ENCODE measurements around the gene LCE1A.

The LCE1A gene

GRCh38 chr1:152811050-152811449 is 16.2 kb upstream of the LCE1A start:
- Histone ChIP-seq H2BK15ac (ENCODE audit: low read length) (no peak overlapping the region), H3K14ac (ENCODE audit: low read length) (no peak overlapping the region), H3K4me2 (ENCODE audit: insufficient read depth, low read length, poor library complexity, severe bottlenecking) (no peak overlapping the region), H2BK12ac (ENCODE audit: low read length) (no peak overlapping the region), H3K36me3 (replicated peaks in 1 of 2; ENCODE audit: control insufficient read depth in 2 of 2, insufficient read depth in 2 of 2, low read length in 2 of 2) (no peaks in the 10 kb centered on the region), H3K18ac (ENCODE audit: low read length) (no peak overlapping the region), H2BK120ac (ENCODE audit: low read depth, low read length) (no peak overlapping the region), H2AFZ (ENCODE audit: low read length) (no peak overlapping the region), H3K4me1 (ENCODE audit: control insufficient read depth in 2 of 2, insufficient read depth in 1 of 2, low read depth in 1 of 2, low read length in 2 of 2) (no peaks in the 10 kb centered on the region), H4K8ac (ENCODE audit: low read depth, low read length) (no peak overlapping the region), H3K23ac (ENCODE audit: low read depth, low read length, poor library complexity) (no peak overlapping the region), H3K4me3 (ENCODE audit: low read length in 2 of 2) (no peak overlapping the region), H2BK5ac (ENCODE audit: low read length) (no peak overlapping the region), H3K27ac (replicated peaks; ENCODE audit: low read length) (no peak overlapping the region), H3K9me3 (replicated peaks in 1 of 2; ENCODE audit: control insufficient read depth in 2 of 2, insufficient read depth in 1 of 2, low read depth in 1 of 2, low read length in 2 of 2) (peaks cover 0 to 8% of the 10 kb centered on the region in 2 donors), H4K91ac (ENCODE audit: low read depth, low read length, poor library complexity) (no peak overlapping the region), H2AK5ac (ENCODE audit: low read depth, low read length) (no peak overlapping the region), H3K4ac (ENCODE audit: low read length) (no peak overlapping the region), H3K79me1 (ENCODE audit: low read depth, low read length) (no peaks in the 10 kb centered on the region), H3K9ac (ENCODE audit: low read depth, low read length, poor library complexity) (no peak overlapping the region), H3K27me3 (ENCODE audit: control insufficient read depth in 3 of 3, insufficient read depth in 3 of 3, low read depth in 1 of 3, low read length in 3 of 3) (peaks cover 0 to 2% (median 0%) of the 10 kb centered on the region in 3 experiments)
- no peak for DNase-seq (ENCODE audit: low spot score)
- WGBS, 2 donors (ENCODE audit: extremely low coverage in 2 of 2, insufficient read length in 2 of 2, insufficient replicate concordance in 1 of 2): no CpG with 5 or more reads among the region's 2 CpGs

GRCh38 chr1:152811671-152812070 is 15.6 kb upstream of the LCE1A start, which contains the start of gene LCE1B:
Gene LCE1B (plus strand): TSS chr1:152811971. CDS start chr1:152812447, 476 bp downstream.
- H2BK5ac ChIP-seq (ENCODE audit: low read length): no peak within 1 kb of the TSS
- no peak within 1 kb of the TSS for H2BK120ac ChIP-seq (ENCODE audit: low read depth, low read length)
- no peak within 1 kb of the TSS for H3K4me3 ChIP-seq (ENCODE audit: low read length in 2 of 2)
- H3K9ac ChIP-seq (ENCODE audit: low read depth, low read length, poor library complexity): no peak within 1 kb of the TSS
- H3K79me1 ChIP-seq (ENCODE audit: low read depth, low read length): no peaks in the 10 kb centered on the region
- no peak within 1 kb of the TSS for H2BK12ac ChIP-seq (ENCODE audit: low read length)
- peaks cover 0 to 4% of the 10 kb centered on the region in 2 donors for H3K9me3 ChIP-seq (replicated peaks in 1 of 2; ENCODE audit: control insufficient read depth in 2 of 2, insufficient read depth in 1 of 2, low read depth in 1 of 2, low read length in 2 of 2)
- no peak within 1 kb of the TSS for H3K23ac ChIP-seq (ENCODE audit: low read depth, low read length, poor library complexity)
- no peaks in the 10 kb centered on the region for H3K36me3 ChIP-seq (replicated peaks in 1 of 2; ENCODE audit: control insufficient read depth in 2 of 2, insufficient read depth in 2 of 2, low read length in 2 of 2)
- H2BK15ac ChIP-seq (ENCODE audit: low read length): no peak within 1 kb of the TSS
- DNase-seq (ENCODE audit: low spot score): no peak
- no peaks in the 10 kb centered on the region for H3K4me1 ChIP-seq (ENCODE audit: control insufficient read depth in 2 of 2, insufficient read depth in 1 of 2, low read depth in 1 of 2, low read length in 2 of 2)
- H2AK5ac ChIP-seq (ENCODE audit: low read depth, low read length): no peak within 1 kb of the TSS
- no peak within 1 kb of the TSS for H3K4me2 ChIP-seq (ENCODE audit: insufficient read depth, low read length, poor library complexity, severe bottlenecking)
- no peak within 1 kb of the TSS for H2AFZ ChIP-seq (ENCODE audit: low read length)
- no peak within 1 kb of the TSS for H4K91ac ChIP-seq (ENCODE audit: low read depth, low read length, poor library complexity)
- H4K8ac ChIP-seq (ENCODE audit: low read depth, low read length): no peak within 1 kb of the TSS
- H3K4ac ChIP-seq (ENCODE audit: low read length): no peak within 1 kb of the TSS
- no peaks in the 10 kb centered on the region for H3K27me3 ChIP-seq (ENCODE audit: control insufficient read depth in 3 of 3, insufficient read depth in 3 of 3, low read depth in 1 of 3, low read length in 3 of 3)
- H3K14ac ChIP-seq (ENCODE audit: low read length): no peak within 1 kb of the TSS
- no CpG with 5 or more reads among the region's 2 CpGs for WGBS, 2 donors (ENCODE audit: extremely low coverage in 2 of 2, insufficient read length in 2 of 2, insufficient replicate concordance in 1 of 2)
- no peak within 1 kb of the TSS for H3K18ac ChIP-seq (ENCODE audit: low read length)
- no peak within 1 kb of the TSS for H3K27ac ChIP-seq (replicated peaks; ENCODE audit: low read length)

- H3K9ac ChIP-seq (ENCODE audit: low read depth, low read length, poor library complexity): no peak overlapping the region
- no peak overlapping the region for H2BK120ac ChIP-seq (ENCODE audit: low read depth, low read length)
- H3K27ac ChIP-seq (replicated peaks; ENCODE audit: low read length): no peak overlapping the region
- no peak overlapping the region for H3K14ac ChIP-seq (ENCODE audit: low read length)
- DNase-seq (ENCODE audit: low spot score): no peak
- peaks cover 0 to 12% of the 10 kb centered on the region in 2 donors for H3K9me3 ChIP-seq (replicated peaks in 1 of 2; ENCODE audit: control insufficient read depth in 2 of 2, insufficient read depth in 1 of 2, low read depth in 1 of 2, low read length in 2 of 2)
- no peak overlapping the region for H2BK5ac ChIP-seq (ENCODE audit: low read length)
- no peak overlapping the region for H3K18ac ChIP-seq (ENCODE audit: low read length)
- WGBS, 2 donors (ENCODE audit: extremely low coverage in 2 of 2, insufficient read length in 2 of 2, insufficient replicate concordance in 1 of 2): no CpG with 5 or more reads among the region's 6 CpGs
- H2BK15ac ChIP-seq (ENCODE audit: low read length): no peak overlapping the region
- H3K4me2 ChIP-seq (ENCODE audit: insufficient read depth, low read length, poor library complexity, severe bottlenecking): no peak overlapping the region
- no peak overlapping the region for H2AFZ ChIP-seq (ENCODE audit: low read length)
- no peaks in the 10 kb centered on the region for H3K4me1 ChIP-seq (ENCODE audit: control insufficient read depth in 2 of 2, insufficient read depth in 1 of 2, low read depth in 1 of 2, low read length in 2 of 2)
- H3K79me1 ChIP-seq (ENCODE audit: low read depth, low read length): no peaks in the 10 kb centered on the region
- no peak overlapping the region for H4K8ac ChIP-seq (ENCODE audit: low read depth, low read length)
- H3K27me3 ChIP-seq (ENCODE audit: control insufficient read depth in 3 of 3, insufficient read depth in 3 of 3, low read depth in 1 of 3, low read length in 3 of 3): no peaks in the 10 kb centered on the region
- no peak overlapping the region for H3K4ac ChIP-seq (ENCODE audit: low read length)
- no peak overlapping the region for H3K4me3 ChIP-seq (ENCODE audit: low read length in 2 of 2)
- H3K36me3 ChIP-seq (replicated peaks in 1 of 2; ENCODE audit: control insufficient read depth in 2 of 2, insufficient read depth in 2 of 2, low read length in 2 of 2): no peaks in the 10 kb centered on the region
- H2BK12ac ChIP-seq (ENCODE audit: low read length): no peak overlapping the region
- no peak overlapping the region for H2AK5ac ChIP-seq (ENCODE audit: low read depth, low read length)
- H3K23ac ChIP-seq (ENCODE audit: low read depth, low read length, poor library complexity): no peak overlapping the region
- H4K91ac ChIP-seq (ENCODE audit: low read depth, low read length, poor library complexity): no peak overlapping the region
These were observed 10.0 kb upstream of the LCE1A start for GRCh38 chr1:152817309-152817708.

- H3K9me3 ChIP-seq (replicated peaks in 1 of 2; ENCODE audit: control insufficient read depth in 2 of 2, insufficient read depth in 1 of 2, low read depth in 1 of 2, low read length in 2 of 2): peaks cover 0 to 12% of the 10 kb centered on the region in 2 donors
- H2AK5ac ChIP-seq (ENCODE audit: low read depth, low read length): no peak overlapping the region
- no peak overlapping the region for H4K91ac ChIP-seq (ENCODE audit: low read depth, low read length, poor library complexity)
- no peak for DNase-seq (ENCODE audit: low spot score)
- H3K9ac ChIP-seq (ENCODE audit: low read depth, low read length, poor library complexity): no peak overlapping the region
- H3K18ac ChIP-seq (ENCODE audit: low read length): no peak overlapping the region
- H2BK5ac ChIP-seq (ENCODE audit: low read length): no peak overlapping the region
- H3K4me2 ChIP-seq (ENCODE audit: insufficient read depth, low read length, poor library complexity, severe bottlenecking): no peak overlapping the region
- H3K27ac ChIP-seq (replicated peaks; ENCODE audit: low read length): no peak overlapping the region
- no peaks in the 10 kb centered on the region for H3K79me1 ChIP-seq (ENCODE audit: low read depth, low read length)
- no peak overlapping the region for H3K4me3 ChIP-seq (ENCODE audit: low read length in 2 of 2)
- H3K4me1 ChIP-seq (ENCODE audit: control insufficient read depth in 2 of 2, insufficient read depth in 1 of 2, low read depth in 1 of 2, low read length in 2 of 2): no peaks in the 10 kb centered on the region
- no peak overlapping the region for H4K8ac ChIP-seq (ENCODE audit: low read depth, low read length)
- no peak overlapping the region for H2BK120ac ChIP-seq (ENCODE audit: low read depth, low read length)
- no peak overlapping the region for H3K23ac ChIP-seq (ENCODE audit: low read depth, low read length, poor library complexity)
- no peak overlapping the region for H2AFZ ChIP-seq (ENCODE audit: low read length)
- WGBS, 2 donors (ENCODE audit: extremely low coverage in 2 of 2, insufficient read length in 2 of 2, insufficient replicate concordance in 1 of 2): no CpG with 5 or more reads among the region's 5 CpGs
- no peak overlapping the region for H2BK12ac ChIP-seq (ENCODE audit: low read length)
- H3K36me3 ChIP-seq (replicated peaks in 1 of 2; ENCODE audit: control insufficient read depth in 2 of 2, insufficient read depth in 2 of 2, low read length in 2 of 2): no peaks in the 10 kb centered on the region
- no peak overlapping the region for H2BK15ac ChIP-seq (ENCODE audit: low read length)
- no peak overlapping the region for H3K4ac ChIP-seq (ENCODE audit: low read length)
- H3K27me3 ChIP-seq (ENCODE audit: control insufficient read depth in 3 of 3, insufficient read depth in 3 of 3, low read depth in 1 of 3, low read length in 3 of 3): no peaks in the 10 kb centered on the region
- H3K14ac ChIP-seq (ENCODE audit: low read length): no peak overlapping the region
These were observed 4.0 kb upstream of the LCE1A start for GRCh38 chr1:152823294-152823693.
